DLD1 (cell line): Measurements from ENCODE around the gene EXD3.

Source experiments
- in situ Hi-C: cut with HindIII; loops from 2 replicates; pipeline ENCODE4 v1.10.0; 2017; ENCODE audit warnings: low sequenced_read_pairs

EXD3 gene

DNA sequence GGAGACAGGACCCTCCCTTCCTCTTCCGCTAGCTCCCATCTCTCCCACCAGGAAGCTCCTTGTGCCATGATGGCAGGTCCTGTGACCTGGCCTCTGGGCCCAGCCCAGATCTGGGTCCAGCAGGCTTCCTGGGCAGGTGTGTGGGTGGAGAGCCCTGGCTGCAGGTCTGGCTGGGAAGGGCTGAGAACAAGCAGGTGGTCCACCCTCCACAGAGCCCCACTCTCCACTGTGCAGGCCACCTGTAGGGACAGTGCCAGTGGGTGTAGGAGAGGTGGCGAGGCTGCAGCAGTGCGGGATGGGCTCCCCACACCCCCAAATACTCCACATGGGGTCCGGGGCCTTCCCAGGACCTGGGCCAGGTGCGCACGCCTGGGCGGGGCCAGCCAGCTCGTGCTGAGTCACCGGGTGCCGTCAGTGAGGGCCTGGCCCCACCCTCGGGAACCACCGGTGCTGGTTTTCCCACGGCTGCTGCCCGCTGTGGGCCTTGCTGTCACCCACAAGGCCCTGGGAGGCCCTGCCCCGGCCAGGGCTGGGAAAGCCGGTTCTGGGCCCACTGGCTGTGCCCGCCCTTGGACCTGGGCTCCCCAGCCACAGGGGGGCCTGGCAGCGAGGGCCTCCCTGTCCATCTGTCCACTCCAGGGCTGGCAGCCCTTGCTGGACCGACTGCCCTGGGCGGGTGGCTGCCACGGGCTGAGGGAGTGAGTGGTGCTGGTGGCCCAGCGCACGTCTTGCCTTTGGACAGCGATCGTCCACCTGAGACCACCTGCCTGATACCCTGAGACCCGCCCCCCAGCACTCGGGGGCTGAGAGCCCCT lies 111.6 kb downstream of the EXD3 start:
- in situ Hi-C loops, result no loop called here

GRCh38 chr9:137310189-137311052 lies 112.5 kb downstream of the EXD3 start:
- in situ Hi-C loops, result no loop called here

DNA sequence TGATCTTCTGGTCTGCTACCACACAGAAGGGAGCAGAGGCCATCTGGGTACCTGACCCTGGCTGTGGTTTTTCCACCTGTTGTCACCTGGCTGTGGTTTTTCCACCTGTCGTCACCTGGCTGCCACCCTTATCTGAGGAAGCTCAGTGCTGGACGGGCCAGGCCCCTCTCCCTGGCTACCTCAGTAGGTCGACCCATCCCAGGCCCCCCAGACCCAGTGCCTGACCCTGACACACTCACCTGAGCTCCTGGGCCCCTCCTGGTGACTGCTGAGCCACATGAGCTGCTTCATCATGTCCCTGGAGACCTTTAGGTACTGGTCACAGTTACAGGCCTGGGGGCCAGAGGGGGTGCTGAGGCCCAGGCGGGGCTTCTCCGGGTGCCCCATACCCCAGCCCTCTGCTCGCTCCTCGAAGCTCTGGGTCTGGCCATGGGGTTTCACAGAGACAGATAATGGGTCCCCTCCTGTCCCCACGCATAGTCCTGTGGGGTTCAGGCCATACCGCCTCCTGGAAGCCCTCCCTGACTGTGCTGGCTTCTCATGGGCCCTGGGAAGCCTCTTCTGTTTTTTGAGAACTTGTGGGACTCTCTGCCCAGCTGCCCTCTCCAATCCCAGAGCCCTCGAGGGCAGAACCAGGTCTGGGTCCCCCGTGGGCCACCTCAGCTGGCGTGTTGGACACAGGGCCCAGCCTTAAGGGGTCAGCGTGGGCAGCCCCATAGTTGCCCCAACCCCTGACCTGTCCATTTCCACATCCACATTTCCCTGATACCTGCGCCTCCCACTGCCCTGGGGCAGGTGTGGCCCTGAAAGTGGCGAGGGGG lies 113.4 kb downstream of the EXD3 start:
- in situ Hi-C loops, result no loop called here

- in situ Hi-C loops, result no loop called here
Measured at GRCh38 chr9:137308057-137308619, 114.8 kb downstream of the EXD3 start.

DNA sequence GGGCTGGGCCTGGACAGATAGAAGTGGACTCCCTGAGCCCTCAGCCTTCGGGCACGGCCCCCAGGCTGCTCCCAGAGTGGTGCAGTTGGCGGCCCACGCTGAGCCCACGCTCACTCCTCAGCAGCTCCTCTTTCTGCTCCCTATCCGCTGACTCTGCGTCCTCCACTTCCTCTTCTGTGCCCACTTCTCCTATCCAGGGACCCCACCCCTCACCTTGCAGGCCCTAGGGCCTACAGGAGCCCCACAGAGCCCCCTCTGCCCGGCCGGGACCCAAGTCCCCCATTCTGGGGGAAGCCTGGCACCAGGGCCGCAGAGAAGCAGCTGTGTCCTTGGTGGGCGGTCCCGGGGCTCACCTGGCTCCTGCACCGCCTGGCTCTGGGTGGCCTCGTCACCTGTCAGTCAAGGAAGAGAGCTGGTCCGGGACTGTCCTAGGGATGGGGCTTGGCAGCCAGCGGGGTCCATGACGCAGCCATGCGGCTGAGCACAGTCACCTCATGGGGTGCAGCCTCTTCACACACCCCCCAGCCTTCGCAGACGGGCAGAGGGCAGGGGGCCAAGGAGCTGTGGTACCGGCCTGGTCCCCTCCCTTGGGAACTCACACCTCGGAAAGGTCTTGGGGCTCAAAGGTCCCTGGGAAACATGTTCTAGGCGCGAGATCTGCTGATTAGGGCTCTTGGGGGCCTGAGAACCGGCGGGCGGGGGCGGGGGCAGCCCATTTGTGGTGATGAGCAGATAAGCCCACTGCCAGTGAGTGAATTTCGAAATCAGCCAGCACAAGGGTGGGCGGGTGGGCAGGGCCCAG lies 115.5 kb downstream of the EXD3 start:
- in situ Hi-C loops, result no loop called here

GRCh38 chr9:137306850-137307254 lies 116.1 kb downstream of the EXD3 start:
- in situ Hi-C loops, result no loop called here

DNA sequence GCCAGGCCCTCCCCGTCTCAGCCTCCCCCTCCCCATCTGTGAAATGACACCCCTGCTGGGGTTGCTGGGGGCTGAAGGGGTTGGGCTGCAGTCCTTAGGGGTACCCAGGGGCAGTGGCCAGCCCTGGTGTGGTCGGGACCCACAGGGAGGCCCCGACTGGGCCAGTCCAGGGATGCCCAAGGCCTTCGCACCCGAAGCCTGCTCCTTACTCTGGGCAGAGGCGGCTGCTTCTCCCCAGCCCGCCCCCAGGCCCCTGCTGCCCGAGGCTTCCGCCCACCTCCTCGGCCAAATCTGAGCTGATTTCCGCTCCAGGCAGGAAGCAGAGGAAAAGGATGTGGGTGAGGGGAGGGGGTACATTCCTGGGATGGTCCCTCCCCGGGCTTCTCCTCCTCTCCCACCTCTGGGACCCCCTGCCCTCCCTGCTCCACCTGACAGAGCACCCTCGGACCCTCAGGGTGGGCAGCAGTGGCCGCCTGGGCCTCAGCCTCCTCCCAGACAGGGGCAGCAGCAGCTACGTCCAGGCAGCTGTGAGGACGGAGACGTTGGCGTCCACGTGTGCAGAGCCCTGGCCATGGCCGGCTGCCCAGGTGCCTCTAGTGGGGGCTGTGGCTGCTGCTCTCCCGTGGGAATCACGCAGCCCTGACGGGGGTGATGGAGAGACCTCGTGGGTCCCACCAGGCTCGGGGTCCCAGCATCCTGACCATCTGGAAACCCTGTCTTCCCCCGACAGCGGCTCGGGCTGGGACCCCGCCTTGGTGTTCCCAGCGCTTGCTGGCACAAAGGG lies 116.7 kb downstream of the EXD3 start:
- in situ Hi-C loops, result no loop called here

DNA sequence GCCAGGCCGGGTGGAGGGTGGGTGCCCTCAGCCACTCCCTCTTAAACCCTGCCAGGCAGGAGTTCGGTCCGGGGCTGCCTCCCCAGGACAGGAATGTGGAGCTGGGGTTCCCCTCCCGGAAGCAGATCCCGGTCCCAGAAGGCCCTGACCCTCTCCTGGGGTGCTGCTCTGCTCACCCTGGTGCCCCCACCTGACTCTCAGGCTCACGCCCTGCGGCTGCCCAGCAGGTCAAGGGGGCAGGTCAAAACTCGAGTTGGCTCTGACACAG lies 117.2 kb downstream of the EXD3 start:
- in situ Hi-C loops, result no loop called here

- in situ Hi-C loops, result no loop called here
Measured at GRCh38 chr9:137305060-137305797, 117.7 kb downstream of the EXD3 start.

DNA sequence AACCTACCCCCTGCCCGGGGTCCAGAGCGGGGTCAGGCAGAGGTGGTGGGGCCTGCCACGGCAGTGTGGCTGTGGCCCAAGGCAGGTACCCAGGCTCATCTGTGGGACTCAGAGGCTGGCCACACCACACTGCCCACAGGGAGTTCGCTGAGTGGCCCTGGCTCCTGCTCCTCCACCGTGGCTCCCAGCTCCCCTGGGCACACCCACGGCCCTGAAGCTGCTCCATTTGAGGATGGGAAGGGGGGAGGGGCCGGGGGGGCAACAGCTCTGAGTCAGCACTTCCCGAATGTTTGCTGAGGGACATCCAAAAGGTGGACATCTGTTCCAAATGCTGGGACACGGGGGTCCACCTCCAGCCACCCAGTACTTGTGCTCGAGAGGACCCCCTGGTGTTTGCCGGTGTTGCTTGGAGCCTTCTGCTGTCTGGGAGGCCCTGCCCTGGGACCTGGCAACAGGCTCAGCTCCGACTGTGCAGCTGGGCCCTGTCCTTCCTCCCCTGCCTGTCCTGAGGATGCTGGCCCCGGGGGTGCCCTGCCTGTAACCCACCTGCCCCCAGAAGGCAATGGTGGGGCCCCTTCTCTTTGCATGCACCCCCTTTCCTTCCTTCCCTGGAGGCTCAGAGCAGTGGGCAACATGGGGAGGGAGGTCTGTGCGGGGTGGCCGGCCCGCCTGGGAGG lies 118.4 kb downstream of the EXD3 start:
- in situ Hi-C loops, result no loop called here

DNA sequence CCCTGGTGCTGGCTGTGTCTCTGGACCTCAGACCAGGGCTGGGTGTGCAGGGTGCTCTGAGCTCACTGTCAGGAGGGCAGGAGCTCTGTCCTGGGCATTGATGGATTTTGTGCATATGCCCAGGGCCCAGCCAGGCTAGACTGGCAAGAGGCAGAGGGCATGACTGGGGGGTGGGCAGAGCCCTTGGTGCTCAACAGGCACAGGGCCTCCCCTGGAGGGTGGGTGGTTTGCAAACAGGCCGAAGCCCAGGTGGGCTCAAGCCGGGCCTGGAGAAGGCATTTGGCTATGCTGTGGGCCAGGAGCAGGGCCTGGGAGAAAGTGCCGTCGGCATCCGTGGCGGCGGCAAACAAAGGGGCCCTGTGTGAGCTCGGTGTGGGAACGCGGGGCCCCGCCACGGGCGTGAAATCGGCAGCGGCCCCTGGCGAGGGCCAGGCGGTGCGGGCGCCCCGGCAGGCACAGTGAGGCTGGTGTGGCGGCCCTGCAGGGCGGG lies 119.0 kb downstream of the EXD3 start:
- in situ Hi-C loops, result no loop called here

DNA sequence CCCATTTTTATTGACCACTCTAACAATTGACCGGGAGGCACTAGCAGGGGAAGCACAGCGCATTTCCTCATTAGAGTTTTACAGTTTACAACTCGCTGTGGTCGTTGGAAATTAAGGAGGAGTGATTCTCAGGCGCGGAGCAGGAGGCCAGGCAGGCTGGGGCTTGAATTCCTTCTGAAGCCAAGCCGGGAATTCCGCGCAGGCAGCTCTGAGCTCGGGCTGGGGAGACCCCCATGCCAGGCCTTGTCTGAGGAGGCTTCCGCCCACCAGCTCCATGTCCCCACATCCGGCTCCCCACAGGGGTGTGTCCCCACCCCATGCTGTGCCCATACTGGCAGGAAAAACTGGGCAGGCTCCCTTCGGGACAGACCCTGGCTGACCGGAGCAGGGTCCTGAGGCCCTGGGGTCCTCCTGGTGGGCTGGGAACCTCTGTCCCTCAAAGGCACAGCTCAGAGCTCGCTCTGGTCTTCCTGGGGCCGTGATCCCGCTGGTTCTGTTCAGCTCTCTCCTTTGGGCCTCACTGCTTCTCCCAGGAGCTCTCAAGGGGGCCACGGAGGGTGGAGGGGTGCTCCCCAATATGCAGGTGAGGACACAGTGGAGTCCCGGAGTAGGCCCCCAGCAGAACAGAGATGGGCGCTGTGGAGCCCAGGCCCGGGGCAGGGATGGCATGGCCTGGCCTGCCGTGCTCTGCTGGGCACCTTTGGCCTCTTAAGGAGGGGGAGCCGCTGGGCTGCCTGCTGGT lies 119.6 kb downstream of the EXD3 start:
- in situ Hi-C loops, result no loop called here

GRCh38 chr9:137302449-137303150 lies 120.4 kb downstream of the EXD3 start:
- in situ Hi-C loops, result no loop called here

- in situ Hi-C loops, result no loop called here
Measured at GRCh38 chr9:137302118-137302448, 120.9 kb downstream of the EXD3 start, which contains the start of gene NRARP. TSS of gene NRARP (minus strand) at chr9:137302271. CDS start at chr9:137301928, 343 bp downstream.

DNA sequence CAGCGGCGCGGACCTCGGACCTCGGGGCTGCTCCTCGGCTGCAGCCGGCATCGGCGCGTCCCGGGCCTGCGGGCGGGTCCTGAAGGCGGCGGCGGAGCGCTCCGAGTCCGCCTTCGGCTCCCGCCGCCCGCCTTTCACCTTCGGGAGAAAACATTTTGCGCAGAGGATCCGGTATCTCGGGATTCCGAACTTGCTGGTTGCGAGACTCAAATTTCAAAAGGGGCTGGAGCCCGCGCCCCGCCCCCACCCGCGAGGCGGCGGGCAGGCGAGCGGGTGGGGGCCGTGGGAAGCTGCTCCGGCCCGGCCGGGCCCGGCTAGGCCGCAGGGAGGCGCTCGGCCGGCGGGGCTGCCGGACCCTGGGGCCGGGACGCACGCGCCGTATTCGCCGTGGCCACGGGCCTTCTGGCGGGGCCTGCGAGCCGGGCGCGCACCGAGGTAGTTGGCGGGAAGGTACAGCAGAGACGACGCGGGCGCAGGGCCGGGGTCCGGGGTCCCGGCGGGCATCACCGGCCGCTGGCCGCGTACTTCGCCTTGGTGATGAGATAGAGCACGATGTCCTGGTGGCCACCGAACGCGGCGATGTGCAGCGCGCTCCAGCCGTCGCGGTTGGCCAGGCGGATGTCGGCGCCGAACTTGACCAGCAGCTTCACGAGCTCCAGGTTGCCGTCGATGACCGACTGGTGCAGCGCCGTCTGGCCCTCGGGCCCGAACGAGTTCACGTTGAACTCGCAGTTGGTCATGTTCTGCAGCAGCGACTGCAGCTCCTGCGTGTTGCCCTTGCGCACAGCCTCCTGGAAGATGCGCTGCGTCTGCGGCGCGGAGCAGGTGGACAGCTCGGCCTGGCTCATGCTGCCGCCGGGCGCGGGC lies 121.6 kb downstream of the EXD3 start:
- in situ Hi-C loops, result no loop called here

- in situ Hi-C loops, result no loop called here
Measured at GRCh38 chr9:137300567-137301080, 122.3 kb downstream of the EXD3 start.
